Parathyroid adenoma (tissue), 2 donors: ENCODE data around the gene RAB36.

Experiments used
- H2AFZ ChIP-seq: fragments of 300-600 bp; sonication (generic); one replicate; pipeline ENCODE4 v1.7.0; 2017; ENCODE audit warnings: antibody characterized with exemption, mild to moderate bottlenecking
- H3K27ac ChIP-seq: fragments of 300-600 bp; sonication (generic); one replicate; pipeline ENCODE4 v1.7.0; 2017
- H3K27me3 ChIP-seq: fragments of 300-600 bp; sonication (generic); one replicate; pipeline ENCODE4 v1.7.0; 2017; ENCODE audit warnings: low read length; ENCODE audit not compliant: control insufficient read depth, insufficient read depth
- H3K36me3 ChIP-seq: fragments of 300-600 bp; sonication (generic); one replicate; pipeline ENCODE4 v1.7.0; 2017; ENCODE audit warnings: low read length; ENCODE audit not compliant: control insufficient read depth, insufficient read depth
- H3K4me1 ChIP-seq: fragments of 300-600 bp; sonication (generic); one replicate; pipeline ENCODE4 v1.7.0; 2017; ENCODE audit warnings: control low read depth
- H3K4me2 ChIP-seq: fragments of 300-600 bp; sonication (generic); one replicate; pipeline ENCODE4 v1.7.0; 2017; ENCODE audit warnings: low read length
- H3K4me3 ChIP-seq: fragments of 300-600 bp; sonication (generic); one replicate; pipeline ENCODE4 v1.7.0; 2017; ENCODE audit warnings: low read depth, low read length
- H3K79me2 ChIP-seq: fragments of 300-600 bp; sonication (generic); one replicate; pipeline ENCODE4 v1.7.0; 2017; ENCODE audit warnings: control low read depth
- H3K9ac ChIP-seq: fragments of 300-600 bp; sonication (generic); one replicate; pipeline ENCODE4 v1.7.0; 2017; ENCODE audit warnings: mild to moderate bottlenecking
- H3K9me3 ChIP-seq: fragments of 300-600 bp; sonication (generic); one replicate; pipeline ENCODE4 v1.7.0; 2017; ENCODE audit warnings: low read length; ENCODE audit not compliant: control insufficient read depth
- CTCF ChIP-seq: fragments of 300-600 bp; sonication (generic); IDR thresholded peaks from one replicate; pipeline ENCODE4 v1.7.0; 2017; ENCODE audit warnings: antibody characterized with exemption, mild to moderate bottlenecking
- donor health status: primary hyperparathyroidism.

The RAB36 gene

DNA sequence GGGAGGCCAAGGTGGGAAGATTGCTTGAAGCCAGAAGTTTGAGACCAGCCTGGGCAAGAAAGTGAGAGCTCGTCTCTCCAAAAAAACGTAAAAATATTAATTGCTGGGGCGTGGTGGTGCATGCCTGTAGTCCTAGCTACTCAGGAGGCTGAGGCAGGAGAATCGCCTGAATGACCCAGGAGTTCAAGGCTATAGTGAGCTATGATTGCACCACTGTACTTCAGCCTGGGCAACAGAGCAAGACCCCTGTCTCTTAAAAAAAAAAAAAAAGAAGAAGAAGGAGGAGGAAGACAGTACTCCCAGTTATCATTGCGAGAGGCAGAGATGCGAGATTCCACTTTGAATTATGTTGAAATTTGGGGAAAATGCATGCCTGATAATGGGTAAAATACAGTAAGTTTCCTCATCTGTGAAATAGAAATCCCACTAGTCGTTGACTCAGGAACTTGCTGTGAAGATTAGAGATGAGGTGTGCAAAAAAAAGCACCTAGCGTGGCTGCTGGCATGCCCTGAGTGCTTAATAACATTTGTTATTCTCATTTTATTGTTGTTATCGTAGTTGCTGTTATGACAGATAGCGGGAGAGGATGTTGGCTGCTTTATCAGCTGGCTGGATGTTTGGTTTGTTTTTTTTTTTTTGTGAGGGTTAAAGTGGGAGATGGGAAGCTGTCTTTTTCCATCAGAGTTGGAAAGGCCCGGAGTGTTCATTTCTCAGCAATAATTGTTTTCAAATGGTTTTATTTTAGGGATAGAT, 68.5 kb downstream of the RAB36 start:
- Histone ChIP-seq H3K79me2 (peaks cover 38% of the 10 kb centered on the region), H3K36me3 (no peaks in the 10 kb centered on the region), H3K4me1 (no peaks in the 10 kb centered on the region), H2AFZ (no peak overlapping the region), H3K4me2 (no peak overlapping the region), H3K4me3 (no peak overlapping the region), H3K27me3 (no peaks in the 10 kb centered on the region), H3K9ac (no peak overlapping the region), H3K9me3 (no peaks in the 10 kb centered on the region), H3K27ac (no peak overlapping the region)
- no peak for TF ChIP-seq CTCF
